Uterus (tissue), 4 donors: Measurements from ENCODE around the gene MAD1L1. TPM values are rescaled to one million over a fixed set of nuclear protein-coding genes. Genes with fewer than 3 reads are reported as not detected.

Experiments used
- DNase-seq, 2 donors: peaks; one replicate each; pipeline ENCODE4 v3.0.0-alpha.2; 2019 to 2020
- H3K27ac ChIP-seq, 2 donors: fragments of 200-600 bp; sonication (generic); 1 replicate in 1 of 2; 2 replicates in 1 of 2; pipeline ENCODE4 v1.5.1; 2016 to 2018
- H3K27me3 ChIP-seq, 2 donors: fragments of 200-600 bp; sonication (generic); one replicate each; pipeline ENCODE4 v1.5.1; 2018 to 2019; ENCODE audit warnings: control low read depth in 1 of 2
- H3K36me3 ChIP-seq, 2 donors: fragments of 200-600 bp; sonication (generic); one replicate each; pipeline ENCODE4 v1.5.1; 2019; ENCODE audit warnings: control low read depth in 1 of 2
- H3K4me1 ChIP-seq, 2 donors: fragments of 200-600 bp; sonication (generic); one replicate each; pipeline ENCODE4 v1.5.1; 2018 to 2019; ENCODE audit warnings: control low read depth in 1 of 2
- H3K4me3 ChIP-seq, 2 donors: fragments of 200-600 bp; sonication (generic); 1 replicate in 1 of 2; 2 replicates in 1 of 2; pipeline ENCODE4 v1.5.1; 2018 to 2019; ENCODE audit warnings: mild to moderate bottlenecking in 1 of 2
- H3K9me3 ChIP-seq, 2 donors: fragments of 200-600 bp; sonication (generic); one replicate each; pipeline ENCODE4 v1.5.1; 2019; ENCODE audit warnings: control low read depth in 1 of 2
- POLR2A ChIP-seq, 2 donors: fragments of 450-650 bp; IDR thresholded peaks; one replicate each; pipeline ENCODE4 v1.6.1; 2016; ENCODE audit warnings: antibody characterized with exemption in 2 of 2, mild to moderate bottlenecking in 1 of 2, moderate library complexity in 1 of 2
- intact Hi-C: fragments of 100-400 bp; cut with DNase I; formaldehyde crosslinking; loops from one replicate; pipeline ENCODE4 v1.15.1; 2023; ENCODE audit warnings: low total_unique reads
- total RNA-seq, 4 donors: library from RNA; depleted of rRNA in 3 of 4; stranded (reverse); fragments of >200 nt in 3 of 4; gene quantifications; one replicate each; pipeline versions ENCODE4 v1.1.0 to v1.2.4, GENCODE V29; 2014 to 2023
- TF ChIP-seq, protein P1 (sequence below), 4 experiments: fragments of 200-600 bp in 2 of 4; fragments of 450-650 bp in 2 of 4; sonication (generic) in 2 of 4; IDR thresholded peaks; one replicate each; pipeline ENCODE4 v1.5.1; 2016 to 2019; ENCODE audit warnings: antibody characterized with exemption in 4 of 4, mild to moderate bottlenecking in 2 of 4, moderate library complexity in 1 of 4
- donor health status: DM: yes; HTN: yes; CAD: no.

Gene MAD1L1
- total RNA-seq, 4 donors from 2014 or later: 13.3 to 37.4 (median 33.1) TPM

DNA sequence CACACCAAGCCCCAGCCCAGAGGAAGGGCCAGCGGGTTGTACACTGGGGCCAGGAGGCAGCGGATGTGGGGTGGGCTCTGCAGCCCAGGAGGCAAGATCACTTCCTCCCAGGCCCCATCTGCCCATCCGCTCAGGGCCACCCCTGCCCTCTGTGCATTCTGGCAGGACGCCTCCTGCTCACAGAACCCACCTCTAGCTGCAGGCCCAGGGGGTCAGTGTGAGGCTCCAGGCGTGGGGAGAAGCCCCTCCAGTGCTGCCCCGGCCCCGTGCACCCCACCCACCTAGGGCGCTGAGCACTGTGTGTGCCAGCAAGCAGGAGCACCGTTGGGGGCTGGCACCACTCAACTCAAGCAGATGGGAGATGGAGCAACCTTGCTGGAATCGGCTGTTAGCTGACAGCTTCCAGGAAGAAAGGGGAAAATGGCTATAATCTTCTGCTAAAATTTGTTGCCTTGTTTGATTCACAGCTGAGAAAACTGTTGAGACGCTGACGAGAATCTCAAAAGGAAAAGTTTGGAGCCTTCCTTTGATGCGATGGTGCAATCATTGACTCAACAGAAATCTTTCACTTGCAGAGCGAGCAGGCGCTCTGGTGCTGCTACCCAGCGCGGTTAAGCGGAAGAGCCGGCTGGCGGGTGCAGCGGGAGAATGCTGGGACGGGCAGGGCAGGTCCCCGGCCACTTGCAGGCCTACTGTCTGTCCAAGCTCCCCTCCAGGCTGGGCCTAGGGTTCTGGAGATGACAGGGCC is 286.5 kb downstream of the MAD1L1 start:
- Histone ChIP-seq H3K27ac (no peak overlapping the region), H3K27me3 (no peaks in the 10 kb centered on the region), H3K4me3 (no peak overlapping the region), H3K4me1 (no peaks in the 10 kb centered on the region), H3K9me3 (no peaks in the 10 kb centered on the region), H3K36me3 (no peaks in the 10 kb centered on the region)
- no peak for TF ChIP-seq POLR2A (IDR thresholded peaks at IDR 0.05)
- TF ChIP-seq, protein P1, sequence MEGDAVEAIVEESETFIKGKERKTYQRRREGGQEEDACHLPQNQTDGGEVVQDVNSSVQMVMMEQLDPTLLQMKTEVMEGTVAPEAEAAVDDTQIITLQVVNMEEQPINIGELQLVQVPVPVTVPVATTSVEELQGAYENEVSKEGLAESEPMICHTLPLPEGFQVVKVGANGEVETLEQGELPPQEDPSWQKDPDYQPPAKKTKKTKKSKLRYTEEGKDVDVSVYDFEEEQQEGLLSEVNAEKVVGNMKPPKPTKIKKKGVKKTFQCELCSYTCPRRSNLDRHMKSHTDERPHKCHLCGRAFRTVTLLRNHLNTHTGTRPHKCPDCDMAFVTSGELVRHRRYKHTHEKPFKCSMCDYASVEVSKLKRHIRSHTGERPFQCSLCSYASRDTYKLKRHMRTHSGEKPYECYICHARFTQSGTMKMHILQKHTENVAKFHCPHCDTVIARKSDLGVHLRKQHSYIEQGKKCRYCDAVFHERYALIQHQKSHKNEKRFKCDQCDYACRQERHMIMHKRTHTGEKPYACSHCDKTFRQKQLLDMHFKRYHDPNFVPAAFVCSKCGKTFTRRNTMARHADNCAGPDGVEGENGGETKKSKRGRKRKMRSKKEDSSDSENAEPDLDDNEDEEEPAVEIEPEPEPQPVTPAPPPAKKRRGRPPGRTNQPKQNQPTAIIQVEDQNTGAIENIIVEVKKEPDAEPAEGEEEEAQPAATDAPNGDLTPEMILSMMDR (IDR thresholded peaks at IDR 0.05): no peak
- intact Hi-C loops: no loop called here
- DNase-seq: no peak

DNA sequence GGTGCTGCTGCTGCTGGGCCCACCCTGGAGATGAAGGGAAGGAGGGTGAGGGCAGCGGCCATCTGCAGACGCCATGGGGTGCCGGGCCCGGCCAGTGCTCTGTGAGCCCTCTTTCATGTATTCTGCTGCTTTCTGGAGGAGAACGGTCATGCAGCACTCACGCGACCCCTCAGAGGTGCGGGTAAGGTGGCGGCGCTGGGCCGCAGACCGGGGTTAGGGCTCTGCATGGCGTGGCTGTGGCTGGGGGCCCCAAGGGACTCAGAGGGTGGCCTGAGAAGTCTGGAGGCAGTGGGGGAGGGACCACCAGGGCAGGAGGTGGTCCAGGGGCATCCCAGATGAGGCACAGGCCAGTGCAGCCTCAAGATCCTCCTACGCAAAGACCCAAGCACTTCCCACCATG is 287.2 kb downstream of the MAD1L1 start:
- no peak for TF ChIP-seq POLR2A (IDR thresholded peaks at IDR 0.05)
- TF ChIP-seq, protein P1 (IDR thresholded peaks at IDR 0.05): no peak
- no peaks in the 10 kb centered on the region for H3K36me3 ChIP-seq
- intact Hi-C loops: no loop called here
- H3K4me1 ChIP-seq: no peaks in the 10 kb centered on the region
- DNase-seq: no peak
- no peak overlapping the region for H3K4me3 ChIP-seq
- H3K27me3 ChIP-seq: no peaks in the 10 kb centered on the region
- H3K9me3 ChIP-seq: no peaks in the 10 kb centered on the region
- H3K27ac ChIP-seq: no peak overlapping the region

DNA sequence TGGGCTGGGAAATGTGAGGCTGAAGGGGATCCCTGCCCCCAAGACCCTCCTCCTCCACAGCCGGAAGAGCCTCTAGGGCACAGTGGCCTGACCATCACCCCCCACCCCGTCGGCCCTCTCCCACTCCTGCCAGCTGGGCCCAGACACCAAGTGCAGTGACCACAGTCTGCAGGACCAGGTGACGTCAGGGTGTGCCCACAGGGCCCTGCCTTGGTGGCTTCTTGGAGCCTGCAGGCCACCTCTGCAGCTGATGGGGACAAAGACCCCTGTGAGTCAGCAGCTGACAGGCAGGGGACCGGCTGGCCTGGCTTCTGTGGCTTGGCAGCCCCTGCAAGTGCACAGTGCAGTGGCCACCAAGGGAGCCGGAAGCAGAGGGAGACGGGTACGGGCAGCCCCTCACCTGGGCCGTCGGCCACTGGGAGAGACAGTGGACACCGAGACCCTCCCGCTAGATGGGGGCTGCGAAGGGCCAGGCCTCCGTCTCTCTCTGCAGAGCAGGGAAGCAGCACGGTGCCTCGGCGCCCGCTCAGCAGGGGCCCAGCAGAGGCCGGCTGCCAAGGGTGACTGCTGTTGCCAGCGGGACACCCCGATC is 288.0 kb downstream of the MAD1L1 start:
- Histone ChIP-seq H3K9me3 (no peaks in the 10 kb centered on the region), H3K36me3 (no peaks in the 10 kb centered on the region), H3K27me3 (no peaks in the 10 kb centered on the region), H3K4me1 (no peaks in the 10 kb centered on the region), H3K4me3 (no peak overlapping the region), H3K27ac (no peak overlapping the region)
- no peak for DNase-seq
- intact Hi-C loops: no loop called here
- no peak for TF ChIP-seq POLR2A (IDR thresholded peaks at IDR 0.05)

DNA sequence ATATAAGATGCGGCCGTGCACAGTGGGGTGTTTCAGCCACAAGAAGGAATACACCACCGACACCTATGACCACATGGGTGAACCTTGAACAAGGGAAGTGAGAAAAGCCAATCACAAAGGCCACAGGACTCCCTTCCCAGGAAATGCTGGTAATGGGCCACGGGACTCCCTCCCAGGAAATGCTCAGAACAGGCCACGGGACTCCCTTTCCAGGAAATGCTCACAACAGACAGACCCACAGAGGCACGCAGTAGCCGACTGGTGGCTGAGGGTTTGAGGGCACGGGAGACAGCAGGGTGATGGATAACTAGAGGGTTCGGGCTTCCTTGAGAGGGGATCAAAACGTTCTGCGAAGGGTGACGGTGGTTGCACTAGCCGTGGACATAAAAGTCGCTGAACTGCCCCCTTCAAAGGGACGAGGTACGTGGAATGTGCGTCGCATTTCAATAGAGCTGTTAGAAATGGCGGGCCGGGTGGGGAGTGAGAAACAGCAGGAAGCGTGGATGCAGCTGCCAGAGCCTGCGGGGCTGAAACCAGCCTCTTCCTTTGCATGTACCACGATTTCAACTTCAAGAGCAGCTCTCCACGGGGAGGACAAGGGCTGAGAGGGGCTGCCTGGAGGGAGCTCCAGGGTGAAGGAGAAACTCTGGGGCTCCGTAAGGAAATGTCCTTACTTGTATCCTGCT is 288.7 kb downstream of the MAD1L1 start:
- Histone ChIP-seq H3K36me3 (no peaks in the 10 kb centered on the region), H3K4me3 (no peak overlapping the region), H3K27me3 (no peaks in the 10 kb centered on the region), H3K4me1 (no peaks in the 10 kb centered on the region), H3K9me3 (no peaks in the 10 kb centered on the region), H3K27ac (no peak overlapping the region)
- intact Hi-C loops: no loop called here
- no peak for TF ChIP-seq POLR2A (IDR thresholded peaks at IDR 0.05)
- TF ChIP-seq, protein P1 (IDR thresholded peaks at IDR 0.05): no peak
- DNase-seq: no peak

DNA sequence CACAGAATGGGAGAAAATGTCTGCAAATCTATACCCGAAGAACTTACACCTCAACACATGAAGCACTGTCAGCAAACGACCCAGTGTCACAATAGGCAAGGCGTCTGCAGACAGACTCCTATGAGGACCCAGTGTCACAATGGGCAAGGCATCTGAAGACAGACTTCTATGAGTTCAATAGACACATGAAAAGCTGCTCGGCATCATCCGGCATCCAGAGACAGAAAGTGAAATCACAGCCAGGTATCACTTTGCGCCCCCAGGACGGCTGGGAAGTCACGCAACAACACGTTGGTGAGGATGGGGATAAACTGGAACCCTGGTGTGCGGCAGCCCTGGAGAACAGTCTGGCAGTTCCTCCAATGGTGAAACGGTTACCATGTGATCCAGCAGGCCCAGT is 289.4 kb downstream of the MAD1L1 start:
- no peaks in the 10 kb centered on the region for H3K9me3 ChIP-seq
- intact Hi-C loops: no loop called here
- no peaks in the 10 kb centered on the region for H3K27me3 ChIP-seq
- DNase-seq: no peak
- H3K27ac ChIP-seq: no peak overlapping the region
- no peak for TF ChIP-seq POLR2A (IDR thresholded peaks at IDR 0.05)
- TF ChIP-seq, protein P1 (IDR thresholded peaks at IDR 0.05): no peak
- no peaks in the 10 kb centered on the region for H3K4me1 ChIP-seq
- H3K36me3 ChIP-seq: no peaks in the 10 kb centered on the region
- no peak overlapping the region for H3K4me3 ChIP-seq
